Hepatocyte (in vitro differentiated cells): ENCODE data around the gene GSS.

Experiments used
- EZH2 ChIP-seq: fragments of 200-600 bp; sonication (generic); IDR thresholded peaks from 2 replicates; pipeline ENCODE4 v1.6.1; 2016; ENCODE audit warnings: antibody characterized with exemption, mild to moderate bottlenecking, borderline replicate concordance
- TF ChIP-seq, protein P1 (sequence below): fragments of 200-600 bp; sonication (generic); IDR thresholded peaks from 2 replicates; pipeline ENCODE4 v1.5.1; 2016; ENCODE audit warnings: antibody characterized with exemption, mild to moderate bottlenecking; ENCODE audit not compliant: poor library complexity

DNA sequence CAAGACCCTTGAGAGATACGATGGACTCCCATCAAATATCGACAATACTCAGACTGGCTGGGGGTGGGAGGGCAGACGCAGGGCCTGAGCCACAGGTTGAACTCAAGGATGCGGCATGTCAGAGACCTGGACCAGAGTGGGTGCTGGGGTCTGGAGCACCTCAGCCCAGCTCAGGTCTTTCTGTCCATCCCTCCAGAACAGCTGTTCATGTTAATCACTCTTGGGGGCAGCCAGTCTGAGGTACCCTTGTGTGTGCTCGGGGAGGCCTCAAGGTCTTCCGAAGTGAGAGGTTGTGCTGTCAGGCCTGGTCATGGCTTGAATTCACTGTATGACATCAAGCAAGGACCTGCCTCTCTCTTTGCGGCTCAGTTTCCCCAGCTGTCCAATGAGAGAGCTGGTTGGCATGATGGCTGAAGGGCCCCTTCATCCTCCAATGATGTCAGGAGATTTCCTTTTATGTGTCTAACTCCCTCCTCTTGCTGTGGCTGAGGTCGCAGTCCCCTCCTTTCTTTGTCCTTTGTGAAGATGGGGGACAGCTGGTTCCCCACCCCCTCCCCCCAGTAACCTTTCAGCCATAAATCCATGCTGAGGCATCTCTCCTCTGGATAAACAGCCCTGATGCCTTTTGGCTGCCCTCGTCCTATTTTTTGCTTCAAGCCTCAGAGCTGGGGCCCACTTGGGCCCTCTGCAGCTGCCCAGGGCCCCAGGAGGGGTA is 15.4 kb upstream of the GSS start:
- no peak for TF ChIP-seq EZH2
- TF ChIP-seq, protein P1, sequence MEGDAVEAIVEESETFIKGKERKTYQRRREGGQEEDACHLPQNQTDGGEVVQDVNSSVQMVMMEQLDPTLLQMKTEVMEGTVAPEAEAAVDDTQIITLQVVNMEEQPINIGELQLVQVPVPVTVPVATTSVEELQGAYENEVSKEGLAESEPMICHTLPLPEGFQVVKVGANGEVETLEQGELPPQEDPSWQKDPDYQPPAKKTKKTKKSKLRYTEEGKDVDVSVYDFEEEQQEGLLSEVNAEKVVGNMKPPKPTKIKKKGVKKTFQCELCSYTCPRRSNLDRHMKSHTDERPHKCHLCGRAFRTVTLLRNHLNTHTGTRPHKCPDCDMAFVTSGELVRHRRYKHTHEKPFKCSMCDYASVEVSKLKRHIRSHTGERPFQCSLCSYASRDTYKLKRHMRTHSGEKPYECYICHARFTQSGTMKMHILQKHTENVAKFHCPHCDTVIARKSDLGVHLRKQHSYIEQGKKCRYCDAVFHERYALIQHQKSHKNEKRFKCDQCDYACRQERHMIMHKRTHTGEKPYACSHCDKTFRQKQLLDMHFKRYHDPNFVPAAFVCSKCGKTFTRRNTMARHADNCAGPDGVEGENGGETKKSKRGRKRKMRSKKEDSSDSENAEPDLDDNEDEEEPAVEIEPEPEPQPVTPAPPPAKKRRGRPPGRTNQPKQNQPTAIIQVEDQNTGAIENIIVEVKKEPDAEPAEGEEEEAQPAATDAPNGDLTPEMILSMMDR = no peak
